Measurements from ENCODE around the gene PPM1H.

Gene PPM1H

DNA sequence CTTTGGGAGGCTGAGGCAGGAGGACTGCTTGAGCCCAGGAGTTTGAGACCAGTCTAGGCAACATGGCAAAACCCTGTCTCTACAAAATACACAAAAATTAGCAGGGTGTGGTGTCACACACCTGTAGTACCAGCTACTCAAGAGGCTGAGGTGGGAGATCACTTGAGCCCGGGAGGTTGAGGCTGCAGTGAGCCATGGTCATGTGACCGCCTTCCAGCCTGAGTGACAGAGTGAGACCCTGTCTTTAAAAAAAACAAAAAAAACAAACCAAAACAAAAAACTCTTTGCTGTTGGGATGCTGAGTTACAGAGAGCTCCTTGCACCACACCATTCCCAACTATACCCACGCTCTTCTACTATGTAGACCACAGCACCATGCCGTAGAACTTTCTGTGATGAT is 221.2 kb downstream of the PPM1H start:
- DNase-seq (ENCODE audit: low read depth): no peak

DNA sequence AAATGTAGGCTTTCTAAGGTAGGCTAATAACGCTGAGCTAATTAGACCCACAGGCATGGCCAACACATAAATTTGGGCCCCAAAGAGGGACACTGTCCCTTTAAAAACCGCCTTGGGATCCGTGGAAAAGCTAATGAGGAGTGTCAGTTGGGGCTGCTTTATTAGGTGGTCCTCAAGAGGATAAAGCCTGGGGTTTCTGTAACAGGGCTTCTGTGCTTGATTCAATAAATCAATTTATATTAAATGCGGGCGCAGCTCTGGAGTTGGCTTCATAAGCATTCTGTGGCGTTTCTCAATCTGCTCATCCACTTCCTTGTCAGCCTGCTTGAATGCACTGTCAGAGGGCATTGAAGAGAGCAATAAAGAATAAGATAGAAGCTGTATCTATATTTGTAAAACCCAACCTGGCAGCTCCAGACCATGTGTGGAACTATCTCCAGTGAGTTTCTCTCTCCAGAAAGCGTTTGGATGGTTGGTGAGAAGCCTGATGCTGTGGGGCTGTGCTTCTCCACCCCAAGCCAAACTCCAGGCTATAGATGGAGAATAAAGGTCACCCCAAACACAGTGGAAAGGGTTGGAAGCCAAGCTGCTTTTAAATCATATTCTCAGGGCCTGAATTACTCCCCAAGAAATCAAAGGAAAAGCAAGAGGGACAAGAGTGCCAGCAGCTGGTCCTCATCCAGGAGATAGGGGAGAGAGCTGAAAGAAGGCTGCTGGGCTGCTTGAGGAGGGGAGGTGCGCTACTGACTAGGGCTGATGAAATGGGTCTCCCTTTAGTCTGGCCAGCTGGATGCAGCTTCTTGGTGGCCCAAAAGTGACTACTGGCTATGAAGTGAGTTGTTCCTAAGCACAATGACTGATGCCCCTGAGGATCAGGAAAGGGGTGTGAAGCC is 222.0 kb downstream of the PPM1H start:
- DNase-seq (ENCODE audit: low read depth): no peak

DNA sequence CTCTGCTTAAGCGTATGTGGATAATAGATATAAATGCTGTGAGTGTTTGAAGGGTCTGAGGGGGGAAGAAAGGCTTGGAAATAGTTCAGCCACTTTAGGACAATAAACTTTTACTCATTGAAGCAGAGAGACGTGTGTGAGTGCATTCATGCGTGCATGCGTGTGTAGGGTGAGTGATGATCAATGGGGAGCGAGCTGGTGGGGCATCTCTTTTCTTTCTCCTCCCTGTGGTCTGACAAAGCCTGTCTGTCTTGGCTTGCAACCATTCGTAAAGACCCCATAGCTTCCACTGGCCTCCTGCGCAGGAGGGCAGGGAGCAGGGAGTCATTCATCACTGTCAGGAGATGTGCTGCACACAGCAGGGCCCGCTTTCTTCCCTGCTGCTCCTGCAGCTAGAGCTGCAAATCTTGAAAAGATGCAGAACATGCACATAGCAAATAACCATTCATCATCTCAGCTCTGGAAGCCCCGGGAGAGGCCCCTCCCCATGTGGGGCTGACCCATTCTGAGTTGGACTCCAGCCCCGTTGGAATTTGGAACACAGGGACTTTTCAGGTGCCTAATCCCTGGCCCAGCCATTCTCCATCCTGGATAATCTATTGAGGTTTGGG is 223.2 kb downstream of the PPM1H start:
- no peak for DNase-seq (ENCODE audit: low read depth)

DNA sequence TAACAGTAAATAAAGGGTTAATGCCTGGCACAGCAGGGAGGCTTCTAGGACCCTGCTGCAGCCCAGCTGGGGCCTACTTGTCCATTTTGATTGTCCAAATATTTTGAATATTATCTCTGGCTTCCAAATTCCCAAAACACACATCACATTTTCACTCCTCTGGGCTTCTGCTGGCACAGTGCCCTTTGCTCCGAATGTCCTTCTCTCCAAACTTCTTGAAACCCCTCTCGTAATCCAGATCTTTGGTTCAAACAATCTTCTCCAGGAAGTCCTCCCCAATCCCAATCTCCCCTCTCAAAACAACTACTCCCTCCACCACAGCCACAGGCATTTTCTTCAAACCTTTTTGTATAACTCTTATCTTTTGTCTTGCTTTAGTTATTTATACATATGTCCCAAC is 225.6 kb downstream of the PPM1H start:
- DNase-seq (ENCODE audit: low read depth): no peak

DNA sequence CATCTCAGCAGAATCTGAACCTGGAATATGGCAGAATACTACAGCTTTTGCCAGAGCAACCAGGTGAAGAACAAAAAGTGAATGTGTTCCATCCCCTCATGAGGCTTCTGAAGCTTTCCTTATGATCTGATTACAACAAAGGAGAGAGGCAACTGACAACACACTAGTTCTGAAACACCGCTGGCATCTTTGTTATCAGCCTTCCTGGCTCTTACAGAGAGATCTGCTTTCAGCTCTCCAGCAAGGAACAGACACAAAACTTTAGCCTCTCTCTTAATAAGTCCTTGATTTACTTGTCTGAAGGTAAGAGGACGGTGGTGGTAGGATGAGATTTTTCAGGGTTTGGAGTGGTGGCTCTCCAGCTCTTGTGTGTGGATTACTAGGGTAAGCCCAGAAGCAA is 227.0 kb downstream of the PPM1H start:
- no peak for DNase-seq (ENCODE audit: low read depth)

DNA sequence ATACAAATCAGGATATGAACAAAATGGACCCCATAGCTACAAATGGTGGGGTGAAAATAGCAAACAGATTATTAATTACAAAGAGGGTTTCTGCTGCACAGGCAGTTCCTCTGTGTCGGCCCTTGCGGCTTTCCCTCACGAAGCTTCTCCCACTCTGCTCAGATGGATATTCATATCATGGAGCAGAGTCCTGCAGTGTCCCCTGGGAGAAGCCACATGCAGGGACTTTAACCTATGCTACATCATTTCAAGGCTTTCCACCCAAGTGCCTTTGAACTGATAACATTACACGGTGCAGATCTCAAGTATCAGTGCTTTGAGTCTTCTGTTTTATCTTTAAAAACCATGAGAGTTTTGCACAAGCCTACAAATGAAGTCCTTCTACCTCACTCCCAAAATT is 229.1 kb downstream of the PPM1H start:
- no peak for DNase-seq (ENCODE audit: low read depth)

DNA sequence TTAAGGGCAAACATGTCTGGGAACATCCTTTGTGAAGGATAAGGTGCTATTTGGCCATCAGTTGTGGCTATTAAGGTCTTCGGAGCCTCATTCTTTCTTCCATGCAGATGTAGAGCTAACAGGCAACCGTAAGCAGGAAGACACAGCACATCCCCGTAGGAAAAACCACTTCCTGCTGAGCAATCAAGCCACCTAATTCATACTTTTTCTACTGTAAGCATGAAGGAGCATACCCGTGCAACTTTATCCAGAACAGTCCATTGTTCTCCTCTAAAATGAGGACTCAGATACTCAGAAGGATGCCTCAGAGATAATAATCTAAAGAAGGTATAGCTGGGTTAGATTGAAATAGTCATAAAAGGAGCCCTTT is 232.0 kb downstream of the PPM1H start:
- DNase-seq (ENCODE audit: low read depth): no peak

DNA sequence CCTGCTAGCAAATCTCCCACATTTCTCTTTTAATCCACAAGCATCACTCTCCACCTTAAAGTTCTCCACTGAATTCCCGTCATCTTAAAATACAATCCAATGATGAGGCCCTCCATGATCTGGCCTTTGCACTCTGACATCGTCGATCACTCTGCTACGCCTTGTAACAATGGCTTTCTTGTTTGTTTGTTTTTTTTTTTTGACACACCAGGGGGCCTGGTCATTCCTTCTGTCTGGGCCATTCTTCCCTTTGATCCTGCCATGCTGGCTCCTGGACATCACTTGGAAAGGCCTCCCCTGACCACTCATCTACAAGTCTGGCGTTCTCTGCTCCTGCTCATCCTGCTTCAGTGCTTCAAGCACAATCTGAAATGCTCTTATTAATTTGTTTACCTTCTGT is 233.5 kb downstream of the PPM1H start:
- DNase-seq (ENCODE audit: low read depth): no peak

DNA sequence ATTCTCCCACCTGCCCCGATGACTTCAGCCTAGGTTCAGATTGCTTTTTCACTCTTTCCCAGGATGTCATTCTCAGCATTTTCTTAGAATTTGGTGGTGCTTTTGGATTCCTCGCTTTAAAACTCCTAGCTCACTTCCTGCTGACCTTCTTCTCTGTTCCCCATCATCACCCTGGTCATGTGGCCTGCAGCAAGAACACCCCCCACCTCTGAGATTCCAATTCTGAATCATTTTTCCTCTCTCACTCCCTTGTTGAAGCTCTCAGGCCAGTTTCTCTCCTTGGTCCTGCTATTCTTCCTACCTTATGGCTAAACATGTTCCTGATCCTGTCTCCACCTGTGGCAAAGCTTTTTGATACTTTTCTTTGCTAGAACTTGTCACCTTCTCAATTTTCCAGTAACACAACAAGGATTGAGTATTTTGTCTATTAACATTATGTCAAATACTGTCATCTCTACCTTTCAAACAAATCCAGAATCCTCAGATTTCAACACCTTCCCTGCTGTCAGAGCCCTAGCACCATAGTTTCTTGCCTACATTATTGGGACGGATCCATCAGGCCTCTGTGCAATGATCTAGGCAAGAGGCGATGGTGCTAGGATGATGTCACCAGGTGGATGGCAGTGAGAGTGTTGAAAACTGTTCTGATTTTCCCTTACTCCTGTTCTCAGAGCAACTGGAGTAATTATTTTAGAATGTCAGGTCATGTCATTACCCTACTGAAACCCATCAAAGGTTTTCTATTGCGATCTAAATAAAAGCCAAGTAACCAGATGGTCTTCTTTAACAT is 234.7 kb downstream of the PPM1H start:
- no peak for DNase-seq (ENCODE audit: low read depth)

DNA sequence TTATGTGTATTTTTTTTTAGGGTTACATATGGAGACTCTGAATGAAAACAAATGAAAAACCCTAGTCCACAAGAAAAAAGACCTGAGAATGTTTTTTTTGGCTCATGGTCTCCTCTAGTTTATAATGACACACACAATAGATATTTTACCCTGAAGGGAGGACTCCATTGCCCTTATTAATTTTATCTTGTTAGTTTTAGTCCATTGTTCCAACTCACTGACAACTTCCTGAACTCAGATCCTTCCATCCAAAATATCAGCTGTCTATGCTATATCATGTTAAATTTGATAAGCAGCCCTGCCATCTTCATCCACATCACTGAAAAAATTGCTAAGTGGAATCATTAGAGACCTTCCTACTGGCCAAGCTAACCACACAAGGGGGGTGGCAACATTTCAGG is 236.2 kb downstream of the PPM1H start:
- DNase-seq (ENCODE audit: low read depth): no peak

DNA sequence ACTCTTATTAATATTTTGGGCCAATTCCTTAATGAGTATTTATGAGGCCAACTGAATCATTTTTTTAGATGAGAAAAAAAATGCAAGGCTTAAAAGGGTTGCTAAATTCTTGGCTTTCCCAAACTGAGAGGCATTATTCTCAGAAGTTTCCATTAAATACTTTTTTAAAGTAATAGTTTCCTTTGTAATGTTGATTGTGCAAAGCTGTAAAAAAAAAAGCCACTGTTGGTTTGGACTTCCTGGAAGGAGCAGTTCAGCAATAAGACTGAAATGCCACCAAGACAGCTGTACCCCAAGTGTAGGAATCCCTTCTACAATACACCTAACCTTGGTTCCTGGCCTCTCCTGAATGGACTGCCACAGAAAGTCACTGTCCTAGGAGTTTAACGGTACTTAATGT is 237.1 kb downstream of the PPM1H start:
- no peak for DNase-seq (ENCODE audit: low read depth)

DNA sequence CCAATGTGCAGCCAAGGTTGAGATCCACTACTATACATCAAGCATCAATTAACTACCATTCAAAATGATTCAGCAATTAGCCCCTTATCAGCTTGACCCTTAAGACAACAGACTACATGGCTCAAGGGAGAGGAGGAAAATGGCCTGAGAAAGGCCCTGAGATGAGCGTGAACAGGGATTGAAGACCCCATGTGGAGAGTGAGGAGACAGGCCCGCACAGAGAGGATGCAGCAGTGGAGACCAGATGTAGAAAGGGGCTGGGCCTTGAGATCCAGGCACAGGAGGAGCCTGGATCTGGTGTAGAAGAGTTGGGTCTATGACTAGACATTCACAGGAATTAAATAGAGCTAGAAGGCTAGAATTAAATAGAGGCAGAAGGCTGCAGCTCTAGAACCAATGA is 239.3 kb downstream of the PPM1H start:
- DNase-seq (ENCODE audit: low read depth): no peak

DNA sequence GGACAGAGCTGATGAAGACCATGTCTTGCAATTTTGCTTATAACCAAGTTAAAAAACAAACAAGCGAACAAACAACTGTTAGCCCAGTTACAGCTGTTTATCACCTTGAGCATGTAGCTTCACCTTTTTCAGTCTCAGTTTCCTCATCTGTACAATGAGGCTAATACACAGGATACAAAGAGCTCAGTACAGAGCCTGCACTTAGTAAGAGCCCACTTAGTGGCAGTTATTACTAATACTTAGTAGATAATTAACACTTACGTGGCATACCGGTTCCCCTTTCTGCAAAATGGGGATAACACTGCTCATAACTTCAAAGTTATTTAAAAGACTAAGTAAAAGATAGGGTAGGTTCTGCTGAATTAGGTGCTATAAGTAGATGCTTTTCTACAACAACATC is 240.3 kb downstream of the PPM1H start:
- no peak for DNase-seq (ENCODE audit: low read depth)

DNA sequence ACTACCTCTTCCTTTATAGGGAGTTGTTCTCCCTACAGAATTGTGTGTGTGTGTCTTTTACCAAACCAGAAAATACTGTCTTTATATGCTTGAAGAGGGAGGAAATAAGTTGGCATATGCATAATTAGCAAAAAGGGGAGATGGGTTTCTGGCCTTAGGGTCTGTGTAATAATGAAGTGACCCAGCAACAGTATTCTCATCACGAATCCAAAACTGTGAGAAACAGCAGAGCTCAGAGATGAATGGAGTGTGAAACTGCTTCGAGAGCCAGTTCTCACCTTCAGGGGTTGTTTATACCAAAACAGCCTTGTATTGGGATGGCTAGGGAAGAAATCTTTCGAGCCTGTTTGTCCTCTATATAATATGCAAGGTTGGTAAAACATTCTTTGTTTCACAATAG is 240.8 kb downstream of the PPM1H start:
- no peak for DNase-seq (ENCODE audit: low read depth)

DNA sequence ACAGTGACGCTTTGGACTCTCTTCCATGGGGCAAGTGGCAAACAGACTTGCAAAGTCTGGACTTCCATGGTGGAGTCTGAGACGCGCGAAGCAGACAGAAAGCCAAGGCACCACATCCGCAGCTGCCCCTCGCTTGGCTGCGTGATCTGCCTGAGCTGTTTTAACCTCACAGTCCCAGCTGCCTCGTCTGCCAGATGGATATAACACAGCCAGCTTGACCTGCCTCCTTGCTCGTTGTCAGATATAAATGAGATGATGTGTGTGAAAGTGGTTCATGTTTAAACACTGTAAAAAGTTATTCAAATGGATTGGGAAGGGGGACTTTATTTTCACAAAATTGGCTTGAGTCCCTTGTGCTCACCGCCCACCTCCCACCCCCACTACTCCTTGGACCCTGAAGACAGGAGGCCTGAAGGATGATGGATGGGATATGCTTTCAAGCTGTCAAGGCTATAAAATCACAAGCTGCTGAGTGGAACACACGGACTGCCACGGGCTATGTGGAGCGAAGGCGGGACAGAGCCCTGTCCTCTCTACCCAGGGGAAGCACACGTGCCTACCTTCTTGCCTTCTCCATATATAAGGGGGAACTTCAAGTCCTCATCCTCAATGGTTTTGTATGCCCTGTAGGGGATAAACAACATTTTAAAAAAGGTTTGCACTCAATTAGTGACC is 241.4 kb downstream of the PPM1H start:
- DNase-seq (ENCODE audit: low read depth): no peak

DNA sequence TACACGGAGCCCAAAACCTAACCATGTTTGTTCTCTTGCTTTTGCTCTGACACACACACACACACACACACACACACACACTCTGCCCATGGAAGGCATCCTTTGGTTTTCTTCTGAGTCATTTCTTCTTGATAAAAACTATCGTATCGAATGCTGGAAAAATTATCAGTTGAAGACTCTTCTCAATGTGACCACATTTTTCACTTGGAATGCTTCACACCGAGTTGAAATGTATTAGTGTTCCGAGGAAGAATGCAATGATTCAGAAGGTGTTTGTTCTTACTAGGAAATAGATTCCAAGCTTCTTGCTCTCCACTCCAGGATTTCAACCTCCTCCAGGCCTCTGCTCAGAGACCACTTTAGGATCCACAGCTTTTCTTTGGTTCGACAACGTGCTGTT is 242.1 kb downstream of the PPM1H start:
- DNase-seq (ENCODE audit: low read depth): peak; percentile 87

DNA sequence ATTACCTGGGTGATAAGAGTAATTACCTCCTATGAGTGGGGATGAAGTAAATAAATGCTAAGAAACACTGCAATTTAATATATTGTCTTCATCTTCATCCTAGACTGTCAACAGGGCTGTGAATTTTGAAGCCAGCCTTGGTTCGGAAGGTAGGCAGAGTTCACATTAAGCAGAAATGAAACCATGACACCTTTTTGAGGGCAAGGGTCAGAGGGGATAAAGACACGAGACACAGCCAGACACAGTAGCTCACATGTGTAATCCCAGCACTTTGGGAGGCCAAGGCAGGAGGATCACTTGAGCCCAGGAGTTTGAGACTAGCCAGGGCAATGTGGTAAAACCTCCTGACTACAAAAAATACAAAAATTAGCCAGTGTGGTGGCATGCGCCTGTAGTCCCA is 243.6 kb downstream of the PPM1H start:
- DNase-seq (ENCODE audit: low read depth): no peak

DNA sequence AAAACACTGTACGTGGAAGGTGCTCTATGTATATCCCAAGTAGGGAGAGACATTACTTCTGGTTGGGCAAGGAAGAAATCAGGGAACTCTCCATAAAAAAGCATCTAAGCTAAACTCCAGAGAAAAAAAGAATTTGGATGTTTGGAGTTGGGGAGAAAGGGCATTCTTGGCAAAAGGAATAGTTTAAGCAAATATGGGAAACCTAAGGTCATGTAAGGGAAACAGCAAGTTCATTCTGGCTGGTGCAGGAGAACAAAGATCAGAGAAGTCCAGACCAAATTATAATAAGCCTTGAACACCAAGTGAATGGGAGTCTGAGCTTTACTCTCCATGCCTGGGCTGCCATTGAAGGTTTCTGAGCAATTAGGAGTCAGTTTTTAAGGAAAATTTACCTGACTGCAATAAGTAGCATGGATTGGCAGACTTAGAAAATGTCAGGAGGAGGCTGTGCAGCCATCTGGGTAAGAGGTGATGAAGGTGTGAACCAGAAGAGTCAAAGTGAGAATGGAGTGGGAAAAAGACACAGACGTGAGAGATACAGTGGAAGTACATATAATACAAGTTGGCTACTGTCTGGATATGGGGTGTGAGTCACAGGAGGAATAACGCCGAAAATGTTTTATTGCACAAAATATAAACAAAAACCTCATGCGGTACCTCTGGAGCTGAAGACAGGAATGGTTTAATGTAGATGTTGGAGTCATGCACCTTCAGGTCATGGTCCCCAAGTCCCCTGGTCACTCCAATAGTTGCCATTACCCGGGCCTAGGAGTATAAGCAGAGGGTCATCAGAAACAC is 245.7 kb downstream of the PPM1H start:
- DNase-seq (ENCODE audit: low read depth): no peak

DNA sequence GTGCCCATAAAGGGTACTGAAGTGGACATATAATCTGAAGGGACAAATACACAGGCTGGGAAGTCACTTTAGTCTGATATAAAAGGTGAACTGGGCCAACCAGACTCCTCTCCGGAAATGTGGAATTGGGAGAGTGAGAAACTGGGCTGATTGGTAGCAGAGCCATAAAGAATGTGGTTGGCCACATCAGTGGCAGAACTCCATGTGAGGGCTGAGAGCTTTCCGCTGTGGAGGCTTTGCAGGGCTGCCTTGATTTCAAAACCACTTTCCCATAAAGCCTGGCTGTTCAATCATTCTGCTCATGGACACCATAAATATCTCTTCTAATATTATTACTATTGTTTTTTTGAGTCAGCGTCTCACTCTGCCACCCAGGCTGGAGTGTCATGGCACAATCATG is 248.0 kb downstream of the PPM1H start:
- no peak for DNase-seq (ENCODE audit: low read depth)

DNA sequence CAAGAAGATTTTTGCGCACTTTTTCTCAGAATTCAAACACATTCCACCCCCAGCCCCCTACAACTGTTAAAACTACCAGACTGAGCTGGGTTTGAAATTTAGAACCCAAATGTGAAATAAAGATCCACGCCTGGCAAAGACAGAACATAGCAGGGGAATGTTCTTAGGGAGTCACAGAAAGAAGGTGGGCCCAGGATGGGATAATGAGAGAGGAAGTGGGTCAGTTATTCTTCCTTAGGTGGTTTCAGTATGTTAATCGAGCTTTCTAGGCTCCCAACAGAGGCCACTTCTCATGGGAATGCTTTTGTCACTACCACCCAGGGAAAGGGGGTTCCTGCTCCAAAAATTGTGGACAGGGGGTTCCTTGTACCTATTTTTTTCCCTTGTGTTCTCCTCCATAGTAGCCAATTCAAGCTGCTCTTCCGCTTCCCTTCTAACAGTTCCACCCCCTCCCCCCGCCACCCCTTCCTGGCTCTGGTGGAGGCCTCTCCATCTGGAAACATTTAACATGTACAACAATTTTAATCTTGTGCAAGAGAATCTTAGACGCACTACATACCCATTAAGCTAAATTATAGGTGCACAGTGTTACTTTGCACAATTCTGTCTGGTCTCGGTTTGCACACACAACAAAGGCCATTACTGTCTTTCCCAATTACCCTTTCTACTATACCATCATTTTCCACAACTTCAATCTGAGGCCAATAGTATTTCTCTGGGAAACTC is 250.2 kb downstream of the PPM1H start:
- DNase-seq (ENCODE audit: low read depth): no peak

Data from non-pigmented ciliary epithelial cell (primary cell).